Ascending aorta (tissue), 2 donors: ENCODE results near the gene LONP1. TPM values are rescaled to one million over a fixed set of nuclear protein-coding genes. Genes with fewer than 3 reads are reported as not detected.
"Not testable (repeated sequence)": the region's sequence is repeated elsewhere in the genome, so short reads cannot be mapped to it uniquely, and the experiment has no call there.

Source experiments
- DNase-seq, 2 donors: peaks; one replicate each; pipeline ENCODE4 v3.0.0-alpha.2; 2019; ENCODE audit warnings: low spot score in 2 of 2
- H3K27ac ChIP-seq, 2 donors: fragments of 200-600 bp; sonication (generic); one replicate each; pipeline ENCODE4 v1.5.1; 2016 to 2017; ENCODE audit warnings: mild to moderate bottlenecking in 1 of 2
- H3K27me3 ChIP-seq: fragments of 200-600 bp; sonication (generic); one replicate; pipeline ENCODE4 v1.5.1; 2017
- H3K36me3 ChIP-seq, 2 donors: fragments of 200-600 bp; sonication (generic); one replicate each; pipeline ENCODE4 v1.5.1; 2016
- H3K4me1 ChIP-seq, 2 donors: fragments of 200-600 bp; sonication (generic); one replicate each; pipeline ENCODE4 v1.5.1; 2016 to 2017; ENCODE audit warnings: mild to moderate bottlenecking in 1 of 2
- H3K4me3 ChIP-seq, 2 donors: fragments of 200-600 bp; sonication (generic); one replicate each; pipeline ENCODE4 v1.5.1; 2016 to 2017; ENCODE audit warnings: mild to moderate bottlenecking in 1 of 2
- H3K9me3 ChIP-seq, 2 donors: fragments of 200-600 bp; sonication (generic); one replicate each; pipeline ENCODE4 v1.5.1; 2016
- intact Hi-C: fragments of 100-400 bp; cut with DNase I; formaldehyde crosslinking; loops from one replicate; pipeline ENCODE4 v1.15.1; 2023
- total RNA-seq: library from RNA; depleted of rRNA; stranded (reverse); fragments of >200 nt; gene quantifications from one replicate; pipeline ENCODE4 v1.1.0, GENCODE V29; 2016
- TF ChIP-seq, protein P1 (sequence below), 3 experiments: fragments of 200-600 bp in 2 of 3; fragments of 450-650 bp in 1 of 3; sonication (generic) in 2 of 3; IDR thresholded peaks; one replicate each; pipeline ENCODE4 v1.5.1; 2016 to 2019; ENCODE audit warnings: antibody characterized with exemption in 3 of 3, mild to moderate bottlenecking in 1 of 3, moderate library complexity in 1 of 3

LONP1 gene
- total RNA-seq, 1 donor from 2014 or later: 60.0 TPM

DNA sequence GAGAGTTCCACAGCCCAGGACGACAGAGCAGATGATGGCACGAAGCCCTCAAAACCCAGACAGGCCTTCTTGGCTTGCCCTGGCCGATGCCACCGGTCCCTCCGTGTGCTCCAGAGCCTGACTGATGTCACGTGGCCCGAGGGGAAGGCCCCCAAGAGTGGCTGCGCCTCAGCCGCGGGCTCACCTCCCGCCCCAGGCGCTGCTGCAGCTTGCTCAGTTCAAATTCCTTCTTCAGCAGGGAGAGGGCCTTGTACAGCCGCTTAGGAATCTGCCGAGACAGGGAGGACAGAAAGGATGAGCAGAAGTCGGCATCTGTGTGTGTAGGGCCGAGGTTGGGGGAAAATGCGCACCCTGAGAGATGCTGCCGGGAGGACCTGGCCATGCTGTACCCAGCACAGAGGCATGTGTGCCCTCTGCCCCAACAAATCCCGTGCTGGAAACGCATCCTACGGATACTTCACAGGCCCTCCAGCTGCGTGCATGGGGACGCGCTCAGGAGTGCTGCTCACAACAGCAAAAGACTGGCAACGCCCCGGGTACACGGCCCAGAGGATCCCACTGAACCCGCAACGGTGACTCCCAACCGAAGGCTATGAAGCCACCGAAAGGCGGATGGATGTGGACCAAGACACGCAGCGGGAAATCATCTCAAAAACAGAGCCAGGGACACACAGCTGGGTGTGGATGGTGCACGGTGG lies 12.9 kb downstream of the LONP1 start:
- TF ChIP-seq, protein P1, sequence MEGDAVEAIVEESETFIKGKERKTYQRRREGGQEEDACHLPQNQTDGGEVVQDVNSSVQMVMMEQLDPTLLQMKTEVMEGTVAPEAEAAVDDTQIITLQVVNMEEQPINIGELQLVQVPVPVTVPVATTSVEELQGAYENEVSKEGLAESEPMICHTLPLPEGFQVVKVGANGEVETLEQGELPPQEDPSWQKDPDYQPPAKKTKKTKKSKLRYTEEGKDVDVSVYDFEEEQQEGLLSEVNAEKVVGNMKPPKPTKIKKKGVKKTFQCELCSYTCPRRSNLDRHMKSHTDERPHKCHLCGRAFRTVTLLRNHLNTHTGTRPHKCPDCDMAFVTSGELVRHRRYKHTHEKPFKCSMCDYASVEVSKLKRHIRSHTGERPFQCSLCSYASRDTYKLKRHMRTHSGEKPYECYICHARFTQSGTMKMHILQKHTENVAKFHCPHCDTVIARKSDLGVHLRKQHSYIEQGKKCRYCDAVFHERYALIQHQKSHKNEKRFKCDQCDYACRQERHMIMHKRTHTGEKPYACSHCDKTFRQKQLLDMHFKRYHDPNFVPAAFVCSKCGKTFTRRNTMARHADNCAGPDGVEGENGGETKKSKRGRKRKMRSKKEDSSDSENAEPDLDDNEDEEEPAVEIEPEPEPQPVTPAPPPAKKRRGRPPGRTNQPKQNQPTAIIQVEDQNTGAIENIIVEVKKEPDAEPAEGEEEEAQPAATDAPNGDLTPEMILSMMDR (IDR thresholded peaks at IDR 0.05): no peak
- Histone ChIP-seq H3K27me3 (no peaks in the 10 kb centered on the region), H3K27ac (no peak overlapping the region), H3K4me1 (no peaks in the 10 kb centered on the region), H3K9me3 (no peaks in the 10 kb centered on the region), H3K4me3 (no peak overlapping the region), H3K36me3 (peaks cover 71 to 87% of the 10 kb centered on the region in 2 donors)
- intact Hi-C loops: no loop called here
- DNase-seq: no peak

DNA sequence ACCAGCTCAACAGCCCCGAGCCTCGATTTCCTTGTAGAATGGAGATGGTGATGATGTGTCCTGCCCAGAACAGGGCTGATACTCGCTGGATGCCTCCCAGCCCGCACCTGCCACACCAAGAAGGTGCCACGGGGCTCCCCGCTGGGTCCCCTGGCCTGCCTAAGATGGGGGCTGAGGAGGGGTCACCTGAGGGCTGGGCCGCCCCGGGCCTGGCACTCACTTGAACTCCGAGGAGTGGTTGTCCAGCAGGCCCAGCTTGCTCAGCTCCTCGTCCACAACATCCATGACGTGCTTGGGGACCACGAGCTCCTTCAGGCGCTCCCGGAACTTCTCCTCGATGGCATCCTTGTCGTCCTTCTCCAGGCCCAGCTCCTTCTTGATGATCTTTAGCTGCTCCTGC lies 14.4 kb downstream of the LONP1 start:
- Histone ChIP-seq H3K4me1 (no peaks in the 10 kb centered on the region), H3K36me3 (peaks cover 62 to 83% of the 10 kb centered on the region in 2 donors), H3K27ac (no peak overlapping the region), H3K4me3 (no peak overlapping the region), H3K27me3 (no peaks in the 10 kb centered on the region), H3K9me3 (no peaks in the 10 kb centered on the region)
- DNase-seq: no peak
- intact Hi-C loops: no loop called here
- TF ChIP-seq, protein P1 (IDR thresholded peaks at IDR 0.05): no peak

DNA sequence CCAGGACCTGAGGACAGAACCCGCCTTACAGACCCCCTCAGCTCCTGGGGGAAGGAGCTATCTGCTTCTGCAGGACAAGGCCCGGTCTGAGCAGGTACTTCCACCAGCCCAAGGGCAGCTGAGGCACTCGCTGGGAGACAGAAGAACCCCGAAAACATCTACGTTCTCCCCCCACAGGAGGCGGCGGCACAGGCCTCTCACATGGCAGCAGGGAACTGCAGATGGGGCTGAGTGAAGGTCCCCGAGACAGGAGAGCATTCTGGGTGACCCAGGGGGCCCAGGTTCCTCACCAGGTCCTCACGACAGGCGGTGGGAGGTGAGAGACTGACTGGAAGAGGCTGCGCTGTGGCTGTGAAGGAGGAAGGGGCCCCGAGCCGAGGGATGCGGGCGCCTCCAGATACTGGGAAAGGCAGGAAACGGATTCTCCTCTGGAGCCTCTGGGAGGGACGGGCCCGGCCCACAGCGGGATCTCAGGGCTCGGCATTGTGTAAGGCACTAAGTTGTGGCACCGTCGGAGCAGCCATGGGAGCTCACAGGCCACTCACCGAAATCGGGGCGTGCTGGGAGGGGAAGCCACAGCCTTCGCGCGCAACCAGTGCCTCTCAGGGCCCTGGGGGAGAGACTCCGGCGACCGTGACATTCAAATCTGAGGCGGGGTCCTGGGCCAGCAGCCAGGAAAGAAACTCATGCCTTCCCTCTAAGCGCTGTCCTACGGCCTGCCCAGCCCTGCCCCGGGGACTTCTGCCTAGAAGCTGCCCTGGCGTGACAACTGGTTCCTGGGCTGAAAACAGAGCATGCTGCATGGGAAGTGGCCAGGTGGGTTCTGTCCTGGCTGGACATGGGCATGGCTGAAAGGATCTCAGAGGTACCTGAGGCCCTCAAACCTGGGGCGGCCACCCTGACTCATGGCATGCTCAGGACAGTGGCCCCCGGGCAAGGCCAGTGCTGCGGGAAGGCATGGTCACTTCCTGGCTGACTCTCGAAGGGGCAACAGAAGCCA lies 15.8 kb downstream of the LONP1 start:
- no peaks in the 10 kb centered on the region for H3K9me3 ChIP-seq
- H3K27ac ChIP-seq: no peak overlapping the region
- H3K27me3 ChIP-seq: no peaks in the 10 kb centered on the region
- TF ChIP-seq, protein P1 (IDR thresholded peaks at IDR 0.05): no peak
- H3K4me3 ChIP-seq: no peak overlapping the region
- no peak for DNase-seq
- peaks cover 76 to 80% of the 10 kb centered on the region in 2 donors for H3K36me3 ChIP-seq
- no peaks in the 10 kb centered on the region for H3K4me1 ChIP-seq
- intact Hi-C loops: no loop called here

DNA sequence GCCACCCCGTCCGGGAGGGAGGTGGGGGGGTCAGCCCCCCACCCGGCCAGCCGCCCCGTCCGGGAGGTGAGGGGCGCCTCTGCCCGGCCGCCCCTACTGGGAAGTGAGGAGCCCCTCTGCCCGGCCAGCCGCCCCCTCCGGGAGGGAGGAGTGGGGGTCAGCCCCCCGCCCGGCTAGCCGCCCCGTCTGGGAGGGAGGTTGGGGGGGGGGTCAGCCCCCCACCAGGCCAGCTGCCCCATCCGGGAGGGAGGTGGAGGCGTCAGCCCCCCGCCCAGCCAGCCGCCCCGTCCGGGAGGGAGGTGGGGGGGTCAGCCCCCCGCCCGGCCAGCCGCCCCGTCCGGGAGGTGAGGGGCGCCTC lies 17.9 kb downstream of the LONP1 start:
- H3K9me3 ChIP-seq, DNase-seq, H3K4me3 ChIP-seq, H3K4me1 ChIP-seq, H3K27me3 ChIP-seq, intact Hi-C loops, H3K27ac ChIP-seq: not testable (repeated sequence)
- H3K36me3 ChIP-seq: peaks cover 69 to 76% of the 10 kb centered on the region in 2 donors

DNA sequence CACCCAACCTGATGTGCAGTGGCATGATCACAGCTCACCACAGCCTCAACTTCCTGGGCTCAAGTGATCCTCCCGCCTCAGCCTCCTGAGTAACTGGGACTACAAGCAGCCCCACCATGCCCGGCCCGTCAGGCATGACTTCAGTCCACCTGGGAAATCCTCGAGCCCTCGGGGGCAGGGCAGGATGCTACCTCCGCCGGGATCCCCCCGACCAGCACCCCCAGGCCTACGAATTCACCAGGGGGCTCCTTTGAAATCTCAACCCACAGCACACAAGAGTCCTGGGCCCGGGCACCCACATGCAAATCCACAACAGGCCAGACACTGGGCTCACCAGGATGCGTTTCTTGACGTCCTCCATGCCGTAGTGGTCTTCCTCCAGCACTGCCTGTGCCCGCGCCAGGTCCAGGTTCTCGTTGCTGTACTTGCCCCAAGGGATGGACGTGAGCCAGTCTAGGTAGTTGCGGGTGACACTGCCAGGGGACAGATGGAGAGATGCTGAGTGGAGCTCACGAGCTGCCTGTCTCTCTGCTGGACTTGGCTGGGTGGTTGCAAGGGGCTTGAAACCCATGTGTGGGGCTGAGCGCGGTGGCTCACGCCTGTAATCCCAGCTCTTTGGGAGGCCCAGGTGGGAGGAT lies 19.4 kb downstream of the LONP1 start:
- H3K36me3 ChIP-seq: peaks cover 70 to 76% of the 10 kb centered on the region in 2 donors

More for the DNA sequence above, 19.4 kb downstream of the LONP1 start:
- TF ChIP-seq, protein P1 (IDR thresholded peaks at IDR 0.05): no peak
- Histone ChIP-seq H3K9me3 (no peaks in the 10 kb centered on the region), H3K27ac (no peak overlapping the region), H3K4me3 (no peak overlapping the region), H3K27me3 (no peaks in the 10 kb centered on the region), H3K4me1 (no peaks in the 10 kb centered on the region)
- no peak for DNase-seq
- intact Hi-C loops: no loop called here
